Activated T-helper 17 cell treated with anti-CD3 and anti-CD28 coated beads, Interleukin-2, amount 50 U/mL, for 72 hours (primary cell): ENCODE results near the gene PRKCA. TPM values are rescaled to one million over a fixed set of nuclear protein-coding genes. Genes with fewer than 3 reads are reported as not detected.

Experiments
- ATAC-seq: fragments of 150-1000 bp; cut with Tn5 transposase; replicated peaks from 2 replicates; pipeline ENCODE4 v1.10.0; 2021; ENCODE audit warnings: mild to moderate bottlenecking, moderate library complexity
- H3K27ac Mint-ChIP-seq: one replicate; pipeline ENCODE4 v1.8.0; 2022; ENCODE audit warnings: mixed read lengths
- H3K27me3 Mint-ChIP-seq: one replicate; pipeline ENCODE4 v1.8.0; 2022; ENCODE audit warnings: mixed read lengths
- H3K36me3 Mint-ChIP-seq: one replicate; pipeline ENCODE4 v1.8.0; 2022; ENCODE audit warnings: low read depth, mild to moderate bottlenecking, mixed read lengths
- H3K4me1 Mint-ChIP-seq: one replicate; pipeline ENCODE4 v1.8.0; 2022; ENCODE audit warnings: mixed read lengths
- H3K4me3 Mint-ChIP-seq: one replicate; pipeline ENCODE4 v1.8.0; 2022; ENCODE audit warnings: mild to moderate bottlenecking, mixed read lengths
- H3K9me3 Mint-ChIP-seq: one replicate; pipeline ENCODE4 v1.8.0; 2022; ENCODE audit warnings: mixed read lengths
- total RNA-seq, 2 donors: library from RNA; stranded (reverse); gene quantifications; one replicate each; pipeline ENCODE4 v1.2.3, GENCODE V29; 2022

The PRKCA gene
- total RNA-seq, 2 donors from 2014 or later = 58.2 to 86.0 TPM

DNA sequence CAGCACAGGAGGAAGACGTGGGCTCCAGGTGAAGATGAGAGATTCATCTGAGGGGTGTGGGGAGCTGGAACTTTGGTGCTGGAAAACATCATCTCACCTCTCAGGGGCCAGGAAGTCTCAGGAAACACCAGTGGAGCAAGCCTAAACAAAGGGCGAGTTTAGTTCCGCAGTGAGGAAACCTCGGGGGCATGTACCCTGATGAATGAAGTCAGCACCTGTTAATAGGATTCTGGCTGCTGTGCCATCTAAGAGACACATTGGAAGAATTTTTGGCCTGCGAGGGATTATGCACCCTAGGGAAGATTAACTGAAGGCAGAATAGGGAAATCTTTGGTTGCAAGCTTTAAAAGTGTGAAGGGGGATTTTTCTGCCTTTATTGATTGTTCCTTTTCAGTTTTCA lies 437.8 kb downstream of the PRKCA start:
- Mint-ChIP-seq H3K27ac (no peak overlapping the region), H3K36me3 (peaks cover 99% of the 10 kb centered on the region), H3K9me3 (no peaks in the 10 kb centered on the region), H3K4me3 (no peak overlapping the region), H3K27me3 (no peaks in the 10 kb centered on the region), H3K4me1 (no peaks in the 10 kb centered on the region)
- ATAC-seq = no peak

DNA sequence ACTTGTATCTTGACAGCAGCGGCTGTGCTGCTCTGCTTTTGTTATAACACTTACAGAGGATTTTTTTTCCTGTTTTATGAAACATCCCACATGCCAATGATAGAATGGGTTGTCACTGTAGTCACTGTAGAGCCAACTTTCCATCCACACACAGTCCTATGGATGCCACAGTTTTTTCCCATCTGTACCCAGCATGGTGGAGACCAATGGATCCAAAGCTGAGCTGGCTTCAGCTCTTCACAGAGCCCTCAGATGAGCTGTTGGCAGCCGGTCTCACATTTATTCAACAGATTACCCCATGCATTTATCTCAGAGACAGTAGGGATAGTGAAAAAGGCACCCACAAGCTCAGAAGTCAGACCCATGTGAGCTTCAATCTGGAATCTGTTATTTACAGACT lies 441.1 kb downstream of the PRKCA start:
- no peaks in the 10 kb centered on the region for H3K9me3 Mint-ChIP-seq
- no peaks in the 10 kb centered on the region for H3K4me1 Mint-ChIP-seq
- H3K4me3 Mint-ChIP-seq = no peak overlapping the region
- H3K27ac Mint-ChIP-seq = no peak overlapping the region
- no peak for ATAC-seq
- no peaks in the 10 kb centered on the region for H3K27me3 Mint-ChIP-seq
- H3K36me3 Mint-ChIP-seq = peaks cover 84% of the 10 kb centered on the region

- H3K27ac Mint-ChIP-seq = no peak overlapping the region
- no peak overlapping the region for H3K4me3 Mint-ChIP-seq
- H3K9me3 Mint-ChIP-seq = no peaks in the 10 kb centered on the region
- ATAC-seq = no peak
- no peaks in the 10 kb centered on the region for H3K27me3 Mint-ChIP-seq
- peaks cover 78% of the 10 kb centered on the region for H3K36me3 Mint-ChIP-seq
- H3K4me1 Mint-ChIP-seq = no peaks in the 10 kb centered on the region
Observed at GRCh38 chr17:66746736-66747135, 444.3 kb downstream of the PRKCA start.

- H3K4me3 Mint-ChIP-seq = no peak overlapping the region
Observed at GRCh38 chr17:66747578-66748275, 445.3 kb downstream of the PRKCA start.

DNA sequence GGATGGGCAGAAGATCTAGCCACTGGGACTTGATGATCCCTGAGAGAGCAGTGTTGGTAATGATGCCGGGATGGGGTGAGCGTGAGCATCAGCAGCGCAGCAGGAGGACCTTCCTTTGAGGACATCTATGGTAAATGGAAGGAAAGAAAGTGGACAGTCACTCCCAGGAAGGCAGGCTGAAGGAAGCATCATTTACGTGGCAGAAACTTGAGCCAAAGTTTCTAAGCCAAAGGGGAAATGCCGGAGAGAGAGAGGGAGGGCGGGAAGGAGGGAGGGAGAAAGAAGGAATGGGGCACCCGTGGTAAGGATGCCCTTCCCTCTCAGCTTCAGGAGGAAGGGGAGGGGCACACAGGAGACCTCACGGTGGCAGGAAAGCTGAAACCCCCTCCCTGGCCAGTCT lies 446.2 kb downstream of the PRKCA start:
- H3K4me1 Mint-ChIP-seq = no peaks in the 10 kb centered on the region
- H3K36me3 Mint-ChIP-seq = peaks cover 68% of the 10 kb centered on the region
- H3K9me3 Mint-ChIP-seq = no peaks in the 10 kb centered on the region
- no peaks in the 10 kb centered on the region for H3K27me3 Mint-ChIP-seq
- H3K27ac Mint-ChIP-seq = no peak overlapping the region
- ATAC-seq = no peak
- no peak overlapping the region for H3K4me3 Mint-ChIP-seq

More at GRCh38 chr17:66747578-66748275, 445.3 kb downstream of the PRKCA start:
- no peaks in the 10 kb centered on the region for H3K4me1 Mint-ChIP-seq
- no peak for ATAC-seq
- peaks cover 72% of the 10 kb centered on the region for H3K36me3 Mint-ChIP-seq
- no peak overlapping the region for H3K27ac Mint-ChIP-seq
- H3K27me3 Mint-ChIP-seq = no peaks in the 10 kb centered on the region
- no peaks in the 10 kb centered on the region for H3K9me3 Mint-ChIP-seq

- peaks cover 67% of the 10 kb centered on the region for H3K36me3 Mint-ChIP-seq
- no peaks in the 10 kb centered on the region for H3K27me3 Mint-ChIP-seq
- no peak for ATAC-seq
- no peak overlapping the region for H3K4me3 Mint-ChIP-seq
- H3K4me1 Mint-ChIP-seq = no peaks in the 10 kb centered on the region
- no peaks in the 10 kb centered on the region for H3K9me3 Mint-ChIP-seq
- H3K27ac Mint-ChIP-seq = peak overlapping the region; percentile 50
Observed at GRCh38 chr17:66749217-66749832, 446.9 kb downstream of the PRKCA start.

DNA sequence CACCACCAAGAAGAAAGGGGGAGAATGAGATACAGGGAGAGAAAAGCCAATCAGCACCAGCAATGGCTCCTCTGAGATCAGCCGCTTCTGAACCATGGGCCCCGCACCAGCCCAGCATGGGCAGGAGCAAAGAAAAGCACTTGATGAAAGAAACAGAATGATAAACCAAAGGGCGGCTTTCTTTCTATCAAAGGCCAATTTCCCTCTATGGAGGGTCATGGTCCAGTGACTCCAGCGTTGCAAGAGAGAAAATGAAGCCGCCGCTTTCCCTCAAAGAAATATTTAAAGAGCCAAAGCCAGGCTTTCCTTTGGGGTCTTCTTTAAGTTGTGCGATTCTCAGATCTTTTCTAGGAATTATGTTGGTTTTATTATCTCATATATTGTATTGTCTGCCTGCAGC lies 447.7 kb downstream of the PRKCA start:
- Mint-ChIP-seq H3K27ac (peak overlapping the region; percentile 50), H3K9me3 (no peaks in the 10 kb centered on the region), H3K36me3 (peaks cover 67% of the 10 kb centered on the region), H3K4me3 (no peak overlapping the region), H3K27me3 (no peaks in the 10 kb centered on the region), H3K4me1 (no peaks in the 10 kb centered on the region)
- ATAC-seq = no peak

DNA sequence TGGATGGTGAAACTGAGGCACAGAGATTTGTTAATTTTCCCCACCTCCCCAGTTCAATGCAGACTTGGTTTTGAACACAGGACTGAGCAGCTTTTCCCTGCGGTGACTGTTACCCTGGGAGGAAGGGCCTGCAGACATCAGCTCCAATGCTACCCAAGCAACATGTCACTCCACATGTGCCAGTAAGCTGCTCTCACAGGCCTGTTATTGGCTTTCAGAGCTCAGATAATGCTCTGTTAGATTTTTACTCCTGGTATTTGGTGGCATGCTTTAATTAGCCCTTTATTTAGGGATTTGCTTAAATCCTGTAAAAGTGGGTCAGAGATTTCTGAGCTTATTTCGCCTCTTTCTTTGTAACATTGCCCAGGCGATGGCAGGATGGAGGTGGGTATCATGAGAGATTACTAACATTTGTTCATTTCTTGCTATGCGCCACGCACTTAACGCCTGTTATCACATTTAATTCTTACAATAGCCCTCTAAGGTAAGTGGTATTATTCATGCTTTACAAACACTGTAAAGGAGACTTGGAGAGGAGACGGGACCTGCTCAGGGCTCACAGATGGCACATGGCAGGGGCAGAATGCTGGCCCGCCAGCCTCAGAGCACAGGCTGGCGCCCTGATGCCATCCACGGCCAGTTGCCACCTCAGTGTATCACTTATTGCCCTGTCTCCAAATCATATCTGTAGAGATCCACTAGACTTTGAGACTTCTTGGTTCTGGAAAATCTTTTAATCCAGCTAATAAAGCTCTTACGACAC lies 448.5 kb downstream of the PRKCA start:
- Mint-ChIP-seq H3K27me3 (no peaks in the 10 kb centered on the region), H3K4me3 (no peak overlapping the region), H3K27ac (peak overlapping the region; percentile 65), H3K9me3 (no peaks in the 10 kb centered on the region), H3K4me1 (no peaks in the 10 kb centered on the region), H3K36me3 (peaks cover 71% of the 10 kb centered on the region)
- ATAC-seq = no peak

DNA sequence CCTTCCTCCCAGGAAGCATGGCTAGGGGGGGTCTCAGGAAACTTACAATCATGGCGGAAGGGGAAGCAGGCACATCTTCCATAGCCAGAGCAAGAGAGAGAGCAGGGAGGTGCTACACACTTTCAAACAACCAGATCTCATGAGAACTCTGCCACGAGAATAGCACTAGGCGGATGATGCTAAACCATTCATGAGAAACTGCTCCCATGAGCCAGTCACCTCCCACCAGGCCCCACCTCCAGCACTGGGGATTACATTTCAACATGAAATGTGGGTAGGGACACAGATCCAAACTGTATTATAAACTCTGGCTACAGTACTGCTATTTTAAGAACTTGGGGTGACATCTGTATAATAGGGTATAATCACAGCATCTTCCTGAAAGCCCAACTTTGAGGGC lies 449.4 kb downstream of the PRKCA start:
- H3K36me3 Mint-ChIP-seq = peaks cover 70% of the 10 kb centered on the region
- no peaks in the 10 kb centered on the region for H3K4me1 Mint-ChIP-seq
- H3K27ac Mint-ChIP-seq = peak overlapping the region; percentile 65
- no peaks in the 10 kb centered on the region for H3K9me3 Mint-ChIP-seq
- H3K27me3 Mint-ChIP-seq = no peaks in the 10 kb centered on the region
- no peak overlapping the region for H3K4me3 Mint-ChIP-seq
- ATAC-seq = no peak

GRCh38 chr17:66752411-66752810 lies 450.0 kb downstream of the PRKCA start:
- Mint-ChIP-seq H3K9me3 (no peaks in the 10 kb centered on the region), H3K36me3 (peaks cover 76% of the 10 kb centered on the region), H3K27me3 (no peaks in the 10 kb centered on the region), H3K4me3 (no peak overlapping the region), H3K4me1 (peaks cover 4% of the 10 kb centered on the region), H3K27ac (no peak overlapping the region)
- ATAC-seq = no peak

DNA sequence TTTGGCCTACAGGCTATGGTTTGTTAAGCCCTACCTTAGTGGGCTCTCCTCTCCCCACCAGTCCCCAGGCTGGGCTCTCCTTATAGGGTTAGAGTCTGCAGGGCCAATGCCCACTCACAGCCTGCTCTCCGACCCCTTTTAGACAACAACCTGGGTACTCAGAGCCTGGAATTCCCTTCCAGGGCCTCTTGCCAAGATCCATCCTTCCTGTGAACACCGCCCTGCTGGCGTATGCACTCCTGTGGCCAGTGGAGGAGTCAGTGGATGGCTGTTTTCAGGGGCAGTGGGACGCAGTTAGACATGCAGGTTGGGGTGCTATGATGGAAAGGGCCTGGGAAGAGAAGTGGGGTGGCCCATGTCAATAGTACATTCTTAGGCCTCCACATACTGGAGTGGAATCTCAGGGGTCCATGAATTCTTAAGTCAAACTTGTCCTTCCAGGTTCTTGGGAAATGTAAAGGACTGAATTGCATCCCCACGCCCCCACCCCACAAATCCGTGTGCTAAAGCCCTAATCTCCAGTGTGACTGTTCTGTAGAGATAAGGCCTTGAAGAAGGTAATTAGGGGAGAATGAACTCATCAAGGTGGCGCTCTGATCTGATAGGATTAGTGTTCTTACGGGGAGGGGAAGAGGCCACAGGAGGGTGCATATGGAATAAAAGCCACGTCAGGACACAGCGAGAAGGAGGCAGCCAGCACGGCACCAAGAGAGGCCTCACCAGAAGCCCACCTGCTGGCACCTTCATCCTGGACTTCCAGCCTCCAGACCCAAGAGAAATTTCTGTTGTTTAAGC lies 450.9 kb downstream of the PRKCA start:
- no peak for ATAC-seq
- Mint-ChIP-seq H3K27me3 (no peaks in the 10 kb centered on the region), H3K9me3 (no peaks in the 10 kb centered on the region), H3K4me3 (no peak overlapping the region), H3K4me1 (peaks cover 4% of the 10 kb centered on the region), H3K36me3 (peaks cover 73% of the 10 kb centered on the region), H3K27ac (no peak overlapping the region)

DNA sequence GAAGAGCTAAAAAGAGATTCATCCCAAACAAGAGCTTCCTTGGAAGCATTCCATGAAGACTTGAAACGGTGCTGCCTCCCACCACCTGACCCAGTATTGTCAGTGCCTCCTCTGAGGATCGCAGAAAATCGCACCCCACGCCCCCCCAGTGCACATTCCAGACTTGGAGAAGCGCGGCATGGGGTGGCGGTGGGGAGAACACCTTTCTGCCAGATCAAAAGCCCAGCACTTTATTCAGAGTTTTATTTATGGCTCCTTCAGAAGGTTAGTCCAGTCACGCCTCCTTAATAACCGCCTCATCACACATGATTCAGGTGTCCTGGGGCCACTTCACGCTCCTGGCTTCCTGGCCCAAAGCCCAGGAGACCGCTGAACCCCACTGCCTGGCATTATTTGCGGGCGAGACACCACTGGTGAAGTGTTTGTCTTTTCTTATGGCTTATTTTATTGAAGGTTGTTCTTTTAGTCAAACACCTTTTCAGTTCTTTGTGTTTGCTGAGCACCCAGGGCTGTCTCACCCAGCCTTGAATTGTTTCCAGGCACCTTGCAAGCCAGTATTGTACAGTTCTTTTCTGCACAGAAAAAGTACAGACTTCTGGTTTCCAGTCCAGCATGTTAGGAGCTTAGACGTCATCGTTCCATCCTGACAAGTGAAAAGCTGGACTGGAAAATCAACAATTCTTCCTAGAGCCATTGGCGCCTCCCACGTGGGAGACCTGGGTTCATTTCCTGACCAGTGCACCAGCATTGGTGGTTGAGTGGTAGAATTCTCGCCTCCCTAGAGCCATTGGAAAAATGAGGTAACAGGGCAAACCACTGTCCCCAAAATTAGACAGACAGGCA lies 452.9 kb downstream of the PRKCA start:
- Mint-ChIP-seq H3K9me3 (no peaks in the 10 kb centered on the region), H3K36me3 (peaks cover 71% of the 10 kb centered on the region), H3K4me1 (peaks cover 4% of the 10 kb centered on the region), H3K27ac (no peak overlapping the region), H3K27me3 (no peaks in the 10 kb centered on the region), H3K4me3 (no peak overlapping the region)
- ATAC-seq = no peak

GRCh38 chr17:66755944-66756290 lies 453.5 kb downstream of the PRKCA start:
- no peaks in the 10 kb centered on the region for H3K27me3 Mint-ChIP-seq
- H3K4me3 Mint-ChIP-seq = no peak overlapping the region
- ATAC-seq = no peak
- H3K4me1 Mint-ChIP-seq = peaks cover 4% of the 10 kb centered on the region
- no peaks in the 10 kb centered on the region for H3K9me3 Mint-ChIP-seq
- peaks cover 65% of the 10 kb centered on the region for H3K36me3 Mint-ChIP-seq
- no peak overlapping the region for H3K27ac Mint-ChIP-seq

- ATAC-seq = no peak
- Mint-ChIP-seq H3K27ac (no peak overlapping the region), H3K27me3 (no peaks in the 10 kb centered on the region), H3K4me3 (no peak overlapping the region), H3K36me3 (peaks cover 52% of the 10 kb centered on the region), H3K9me3 (no peaks in the 10 kb centered on the region), H3K4me1 (peaks cover 4% of the 10 kb centered on the region)
Observed at GRCh38 chr17:66760324-66760723, 457.9 kb downstream of the PRKCA start.
